Effector CD4-positive, alpha-beta T cell (primary cell): ENCODE results near the gene APBA3.
"Not testable (repeated sequence)": the region's sequence is repeated elsewhere in the genome, so short reads cannot be mapped to it uniquely, and the experiment has no call there.

Experiments used
- DNase-seq: peaks from one replicate; pipeline ENCODE4 v3.0.0-alpha.2; 2020

Gene APBA3

GRCh38 chr19:3770136-3770999, 8.9 kb upstream of the APBA3 start:
- no peak for DNase-seq

GRCh38 chr19:3769494-3769893, 8.0 kb upstream of the APBA3 start:
- no peak for DNase-seq

- DNase-seq: no peak
These were observed 7.2 kb upstream of the APBA3 start for GRCh38 chr19:3768748-3769099.

- no peak for DNase-seq
These were observed 6.7 kb upstream of the APBA3 start for GRCh38 chr19:3768015-3768747.

- DNase-seq: no peak
These were observed 5.6 kb upstream of the APBA3 start for GRCh38 chr19:3767050-3767449.

GRCh38 chr19:3766520-3766919, 5.0 kb upstream of the APBA3 start:
- DNase-seq: no peak

GRCh38 chr19:3765757-3766156, 4.3 kb upstream of the APBA3 start:
- DNase-seq: not testable (repeated sequence)

GRCh38 chr19:3765121-3765520, 3.6 kb upstream of the APBA3 start:
- no peak for DNase-seq

GRCh38 chr19:3762501-3763459, 1.3 kb upstream of the APBA3 start, which contains the start of gene MRPL54:
TSS of gene MRPL54 (plus strand) at chr19:3762682. CDS start at chr19:3762701, 19 bp downstream.
- peak; percentile 98 for DNase-seq

GRCh38 chr19:3762130-3762473, 610 bp upstream of the APBA3 start:
- DNase-seq: no peak

GRCh38 chr19:3760871-3761361, 576 bp downstream of the APBA3 start:
- DNase-seq: no peak

GRCh38 chr19:3759482-3760254, 1.8 kb downstream of the APBA3 start:
- DNase-seq: no peak

- DNase-seq: not testable (repeated sequence)
These were observed 3.2 kb downstream of the APBA3 start for GRCh38 chr19:3758297-3758696.

- DNase-seq: not testable (repeated sequence)
These were observed 3.8 kb downstream of the APBA3 start for GRCh38 chr19:3757705-3758104.

GRCh38 chr19:3753631-3754410, 7.7 kb downstream of the APBA3 start:
- DNase-seq: no peak

GRCh38 chr19:3752492-3752891, 9.0 kb downstream of the APBA3 start:
- DNase-seq: no peak

GRCh38 chr19:3751236-3751635, 10.3 kb downstream of the APBA3 start:
- DNase-seq: no peak

- DNase-seq: no peak
These were observed 11.3 kb downstream of the APBA3 start for GRCh38 chr19:3750211-3750610.

GRCh38 chr19:3748965-3749364, 12.5 kb downstream of the APBA3 start:
- no peak for DNase-seq

- DNase-seq: no peak
These were observed 15.0 kb downstream of the APBA3 start for GRCh38 chr19:3746371-3747056.
